Kidney (tissue), 14 donors: ENCODE measurements around the gene SUGCT. TPM values are rescaled to one million over a fixed set of nuclear protein-coding genes. Genes with fewer than 3 reads are reported as not detected.
A peak's percentile ranks its signal among the peaks of the same experiment; 100 is the strongest.

ENCODE experiments used
- DNase-seq, 5 donors: peaks; one replicate each; pipeline ENCODE4 v3.0.0-alpha.2; 2013 to 2020
- FAIRE-seq: peaks from 2 replicates; lab custom pipeline; 2012; peaks lifted over from hg19 to GRCh38; lab: Jason Lieb, UNC
- H3K27ac ChIP-seq, 2 donors: one replicate each; pipeline ENCODE4 v1.7.0; 2013; ENCODE audit warnings: low read depth in 2 of 2, low read length in 2 of 2, inconsistent platforms in 1 of 2
- H3K27me3 ChIP-seq: one replicate; pipeline ENCODE4 v1.7.1; 2013; ENCODE audit warnings: low read length, inconsistent platforms; ENCODE audit not compliant: control insufficient read depth, insufficient read depth
- H3K36me3 ChIP-seq, 3 donors: one replicate each; pipeline versions ENCODE4 v1.7.0 to v1.7.1; 2013; ENCODE audit warnings: low read length in 3 of 3, control low read depth in 1 of 3, inconsistent platforms in 1 of 3; ENCODE audit not compliant: insufficient read depth in 3 of 3, control insufficient read depth in 2 of 3
- H3K4me1 ChIP-seq, 3 donors: one replicate each; pipeline versions ENCODE4 v1.7.0 to v1.7.1; 2013; ENCODE audit warnings: low read length in 3 of 3, inconsistent platforms in 1 of 3, low read depth in 1 of 3; ENCODE audit not compliant: control insufficient read depth in 2 of 3, insufficient read depth in 2 of 3
- H3K4me3 ChIP-seq, 3 donors: one replicate each; pipeline versions ENCODE4 v1.7.0 to v1.8.1; 2013; ENCODE audit warnings: low read length in 3 of 3, control low read depth in 1 of 3, inconsistent platforms in 1 of 3
- H3K9ac ChIP-seq, 3 donors: one replicate each; pipeline versions ENCODE4 v1.7.0 to v1.7.1; 2013; ENCODE audit warnings: low read length in 3 of 3, control low read depth in 1 of 3, inconsistent platforms in 1 of 3
- H3K9me3 ChIP-seq, 3 donors: one replicate each; pipeline versions ENCODE4 v1.7.0 to v1.7.1; 2013; ENCODE audit warnings: low read length in 3 of 3, control low read depth in 1 of 3, inconsistent platforms in 1 of 3; ENCODE audit not compliant: control insufficient read depth in 2 of 3, insufficient read depth in 1 of 3
- CTCF ChIP-seq: IDR thresholded peaks from 3 replicates; pipeline ENCODE4 v1.5.1; 2012; ENCODE audit warnings: mild to moderate bottlenecking, moderate library complexity, borderline replicate concordance; ENCODE audit not compliant: insufficient read depth; ENCODE audit errors: extremely low read depth
- intact Hi-C: fragments of 100-400 bp; cut with DNase I; formaldehyde crosslinking; loops from one replicate; pipeline ENCODE4 v1.11.1; 2022
- polyA plus RNA-seq: library from polyadenylated mRNA; stranded (reverse); fragments of 350-450 nt; fragmentation: Illumina TruSeq; extraction: RNeasy Lipid Tissue Mini Kit (QIAGEN cat#74804); gene quantifications from one replicate; pipeline ENCODE4 v1.2.3, GENCODE V29; 2014; ENCODE audit warnings: low read depth, low replicate concordance; ENCODE audit not compliant: insufficient read depth
- total RNA-seq: library from RNA; stranded (reverse); fragmentation: NEBNext Ultra II Directional; extraction: Animal tissue kit (Norgen Biotek cat#: 25700); gene quantifications from one replicate; pipeline ENCODE4 v1.2.1, GENCODE V29; 2021
- donor health status: control.
- donor health status: control.
- donor health status: control.
- donor health status: control.
- donor health status: control.
- donor health status: DM: yes; HTN: yes; CAD: no.
- donor health status: Normal renal cell carcinoma (clear cell type).

SUGCT gene
- total and polyA plus RNA-seq, 2 donors from 2014 or later = 7.6 to 45.1 TPM

GRCh38 chr7:40220421-40220911 is 85.7 kb downstream of the SUGCT start:
- intact Hi-C loops = no loop called here
- DNase-seq (no peak), FAIRE-seq (no peak)
- H3K36me3 ChIP-seq = no peaks in the 10 kb centered on the region
- no peak for TF ChIP-seq CTCF
- H3K27ac ChIP-seq = no peak overlapping the region
- peaks cover 0 to 7% (median 0%) of the 10 kb centered on the region in 3 donors for H3K4me1 ChIP-seq
- no peak overlapping the region for H3K9ac ChIP-seq
- no peaks in the 10 kb centered on the region for H3K27me3 ChIP-seq
- no peak overlapping the region for H3K4me3 ChIP-seq
- H3K9me3 ChIP-seq = no peaks in the 10 kb centered on the region

GRCh38 chr7:40221836-40222235 is 87.0 kb downstream of the SUGCT start:
- FAIRE-seq = no peak
- intact Hi-C loops = no loop called here
- Histone ChIP-seq H3K4me3 (no peak overlapping the region), H3K9ac (no peak overlapping the region), H3K4me1 (peaks cover 0 to 7% (median 4%) of the 10 kb centered on the region in 3 donors), H3K27ac (no peak overlapping the region), H3K27me3 (no peaks in the 10 kb centered on the region), H3K36me3 (no peaks in the 10 kb centered on the region), H3K9me3 (no peaks in the 10 kb centered on the region)
- no peak for TF ChIP-seq CTCF
- no peak for DNase-seq

- TF ChIP-seq CTCF = no peak
- Histone ChIP-seq H3K27me3 (no peaks in the 10 kb centered on the region), H3K9me3 (no peaks in the 10 kb centered on the region), H3K27ac (peak overlapping the region in 1 of 2 donors; percentile 17), H3K9ac (no peak overlapping the region), H3K36me3 (no peaks in the 10 kb centered on the region), H3K4me1 (peaks cover 0 to 7% (median 4%) of the 10 kb centered on the region in 3 donors), H3K4me3 (peak overlapping the region in 1 of 3 donors; percentile 12)
- intact Hi-C loops = no loop called here
- DNase-seq (peak in 2 of 5 donors; percentile 26 to 57), FAIRE-seq (peak; percentile 92)
These were observed 88.8 kb downstream of the SUGCT start for GRCh38 chr7:40223451-40224127.
